ENCODE measurements around the gene RASSF8.

DNA sequence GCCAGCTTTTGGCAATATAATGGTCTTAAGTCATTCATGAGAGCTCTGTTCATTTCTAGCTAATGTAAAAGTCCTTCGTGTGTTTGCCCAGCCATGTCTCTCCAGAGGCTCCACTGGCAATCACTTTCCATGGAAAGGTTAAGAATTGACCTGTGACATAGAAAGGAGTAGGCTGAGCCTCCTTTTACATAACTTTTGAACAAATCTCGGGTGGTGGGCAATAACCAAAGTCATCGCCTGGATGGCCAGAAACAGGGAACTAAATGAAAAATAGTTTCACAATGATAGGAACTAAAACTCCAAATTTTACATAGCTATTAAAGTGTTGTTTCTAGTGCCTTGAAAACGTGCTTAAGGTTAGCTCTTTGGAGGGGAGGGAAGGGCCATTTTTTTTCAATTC, 159.8 kb downstream of the RASSF8 start:
- TF ChIP-seq EZH2phosphoT487 (IDR thresholded peaks at IDR 0.05; ENCODE audit: low read depth) = no peak
- TF ChIP-seq, protein P1, sequence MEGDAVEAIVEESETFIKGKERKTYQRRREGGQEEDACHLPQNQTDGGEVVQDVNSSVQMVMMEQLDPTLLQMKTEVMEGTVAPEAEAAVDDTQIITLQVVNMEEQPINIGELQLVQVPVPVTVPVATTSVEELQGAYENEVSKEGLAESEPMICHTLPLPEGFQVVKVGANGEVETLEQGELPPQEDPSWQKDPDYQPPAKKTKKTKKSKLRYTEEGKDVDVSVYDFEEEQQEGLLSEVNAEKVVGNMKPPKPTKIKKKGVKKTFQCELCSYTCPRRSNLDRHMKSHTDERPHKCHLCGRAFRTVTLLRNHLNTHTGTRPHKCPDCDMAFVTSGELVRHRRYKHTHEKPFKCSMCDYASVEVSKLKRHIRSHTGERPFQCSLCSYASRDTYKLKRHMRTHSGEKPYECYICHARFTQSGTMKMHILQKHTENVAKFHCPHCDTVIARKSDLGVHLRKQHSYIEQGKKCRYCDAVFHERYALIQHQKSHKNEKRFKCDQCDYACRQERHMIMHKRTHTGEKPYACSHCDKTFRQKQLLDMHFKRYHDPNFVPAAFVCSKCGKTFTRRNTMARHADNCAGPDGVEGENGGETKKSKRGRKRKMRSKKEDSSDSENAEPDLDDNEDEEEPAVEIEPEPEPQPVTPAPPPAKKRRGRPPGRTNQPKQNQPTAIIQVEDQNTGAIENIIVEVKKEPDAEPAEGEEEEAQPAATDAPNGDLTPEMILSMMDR (IDR thresholded peaks at IDR 0.05; ENCODE audit: low read depth, low read length) = no peak
